ENCODE data around the gene NETO1.

NETO1 gene

GRCh38 chr18:72843743-72844142 lies 24.0 kb downstream of the NETO1 start:
- H3K4me1 ChIP-seq (ENCODE audit: insufficient read depth, insufficient read length): no peaks in the 10 kb centered on the region
- H3K4me3 ChIP-seq (ENCODE audit: insufficient read length, low read depth): no peak overlapping the region
- H3K27me3 ChIP-seq (ENCODE audit: insufficient read depth, insufficient read length): no peaks in the 10 kb centered on the region
- TF ChIP-seq SUZ12 (IDR thresholded peaks at IDR 0.05; ENCODE audit: extremely low read depth, insufficient read depth, insufficient read length): no peak
- TF ChIP-seq YY1 (IDR thresholded peaks at IDR 0.05; ENCODE audit: insufficient read depth, insufficient read length): no peak
- no peak for TF ChIP-seq ZNF274 (IDR thresholded peaks at IDR 0.05; ENCODE audit: low read depth, low read length)
- H3K9me3 ChIP-seq (ENCODE audit: insufficient read depth, low read length): no peaks in the 10 kb centered on the region
- H3K36me3 ChIP-seq (ENCODE audit: insufficient read depth, insufficient read length, low read length): no peaks in the 10 kb centered on the region
- no peak for DNase-seq (ENCODE audit: low read depth, low spot score)
- no peak overlapping the region for H3K9ac ChIP-seq (ENCODE audit: insufficient read length, low read depth)

- no peak for DNase-seq (ENCODE audit: low read depth, low spot score)
Measured at GRCh38 chr18:72840109-72840508, 27.7 kb downstream of the NETO1 start.

GRCh38 chr18:72834731-72835130 lies 33.1 kb downstream of the NETO1 start:
- no peak for DNase-seq (ENCODE audit: low read depth, low spot score)
- no peaks in the 10 kb centered on the region for H3K4me1 ChIP-seq (ENCODE audit: insufficient read depth, insufficient read length)
- no peak overlapping the region for H3K4me3 ChIP-seq (ENCODE audit: insufficient read length, low read depth)
- H3K9me3 ChIP-seq (ENCODE audit: insufficient read depth, low read length): no peaks in the 10 kb centered on the region
- no peaks in the 10 kb centered on the region for H3K36me3 ChIP-seq (ENCODE audit: insufficient read depth, insufficient read length, low read length)
- H3K27me3 ChIP-seq (ENCODE audit: insufficient read depth, insufficient read length): no peaks in the 10 kb centered on the region
- TF ChIP-seq ZNF274 (IDR thresholded peaks at IDR 0.05; ENCODE audit: low read depth, low read length) (no peak), YY1 (IDR thresholded peaks at IDR 0.05; ENCODE audit: insufficient read depth, insufficient read length) (no peak), SUZ12 (IDR thresholded peaks at IDR 0.05; ENCODE audit: extremely low read depth, insufficient read depth, insufficient read length) (no peak)
- H3K9ac ChIP-seq (ENCODE audit: insufficient read length, low read depth): no peak overlapping the region

More at GRCh38 chr18:72840109-72840508, 27.7 kb downstream of the NETO1 start:
- Histone ChIP-seq H3K4me3 (ENCODE audit: insufficient read length, low read depth) (no peak overlapping the region), H3K36me3 (ENCODE audit: insufficient read depth, insufficient read length, low read length) (no peaks in the 10 kb centered on the region), H3K9me3 (ENCODE audit: insufficient read depth, low read length) (no peaks in the 10 kb centered on the region), H3K27me3 (ENCODE audit: insufficient read depth, insufficient read length) (no peaks in the 10 kb centered on the region), H3K9ac (ENCODE audit: insufficient read length, low read depth) (no peak overlapping the region), H3K4me1 (ENCODE audit: insufficient read depth, insufficient read length) (no peaks in the 10 kb centered on the region)
- TF ChIP-seq SUZ12 (IDR thresholded peaks at IDR 0.05; ENCODE audit: extremely low read depth, insufficient read depth, insufficient read length) (no peak), YY1 (IDR thresholded peaks at IDR 0.05; ENCODE audit: insufficient read depth, insufficient read length) (no peak), ZNF274 (IDR thresholded peaks at IDR 0.05; ENCODE audit: low read depth, low read length) (no peak)

GRCh38 chr18:72833471-72833870 lies 34.3 kb downstream of the NETO1 start:
- H3K36me3 ChIP-seq (ENCODE audit: insufficient read depth, insufficient read length, low read length): no peaks in the 10 kb centered on the region
- H3K9ac ChIP-seq (ENCODE audit: insufficient read length, low read depth): no peak overlapping the region
- no peak for DNase-seq (ENCODE audit: low read depth, low spot score)
- no peaks in the 10 kb centered on the region for H3K4me1 ChIP-seq (ENCODE audit: insufficient read depth, insufficient read length)
- no peak overlapping the region for H3K4me3 ChIP-seq (ENCODE audit: insufficient read length, low read depth)
- no peak for TF ChIP-seq YY1 (IDR thresholded peaks at IDR 0.05; ENCODE audit: insufficient read depth, insufficient read length)
- no peak for TF ChIP-seq ZNF274 (IDR thresholded peaks at IDR 0.05; ENCODE audit: low read depth, low read length)
- TF ChIP-seq SUZ12 (IDR thresholded peaks at IDR 0.05; ENCODE audit: extremely low read depth, insufficient read depth, insufficient read length): no peak
- no peaks in the 10 kb centered on the region for H3K9me3 ChIP-seq (ENCODE audit: insufficient read depth, low read length)
- H3K27me3 ChIP-seq (ENCODE audit: insufficient read depth, insufficient read length): no peaks in the 10 kb centered on the region

GRCh38 chr18:72830109-72830508 lies 37.7 kb downstream of the NETO1 start:
- Histone ChIP-seq H3K36me3 (ENCODE audit: insufficient read depth, insufficient read length, low read length) (no peaks in the 10 kb centered on the region), H3K9me3 (ENCODE audit: insufficient read depth, low read length) (no peaks in the 10 kb centered on the region), H3K9ac (ENCODE audit: insufficient read length, low read depth) (no peak overlapping the region), H3K4me1 (ENCODE audit: insufficient read depth, insufficient read length) (no peaks in the 10 kb centered on the region), H3K27me3 (ENCODE audit: insufficient read depth, insufficient read length) (no peaks in the 10 kb centered on the region), H3K4me3 (ENCODE audit: insufficient read length, low read depth) (no peak overlapping the region)
- DNase-seq (ENCODE audit: low read depth, low spot score): no peak
- TF ChIP-seq YY1 (IDR thresholded peaks at IDR 0.05; ENCODE audit: insufficient read depth, insufficient read length) (no peak), SUZ12 (IDR thresholded peaks at IDR 0.05; ENCODE audit: extremely low read depth, insufficient read depth, insufficient read length) (no peak), ZNF274 (IDR thresholded peaks at IDR 0.05; ENCODE audit: low read depth, low read length) (no peak)

- H3K36me3 ChIP-seq (ENCODE audit: insufficient read depth, insufficient read length, low read length): no peaks in the 10 kb centered on the region
- TF ChIP-seq ZNF274 (IDR thresholded peaks at IDR 0.05; ENCODE audit: low read depth, low read length) (no peak), SUZ12 (IDR thresholded peaks at IDR 0.05; ENCODE audit: extremely low read depth, insufficient read depth, insufficient read length) (no peak), YY1 (IDR thresholded peaks at IDR 0.05; ENCODE audit: insufficient read depth, insufficient read length) (no peak)
- H3K9ac ChIP-seq (ENCODE audit: insufficient read length, low read depth): no peak overlapping the region
- H3K4me3 ChIP-seq (ENCODE audit: insufficient read length, low read depth): no peak overlapping the region
- no peak for DNase-seq (ENCODE audit: low read depth, low spot score)
- no peaks in the 10 kb centered on the region for H3K4me1 ChIP-seq (ENCODE audit: insufficient read depth, insufficient read length)
- no peaks in the 10 kb centered on the region for H3K27me3 ChIP-seq (ENCODE audit: insufficient read depth, insufficient read length)
- no peaks in the 10 kb centered on the region for H3K9me3 ChIP-seq (ENCODE audit: insufficient read depth, low read length)
Measured at GRCh38 chr18:72828601-72829000, 39.2 kb downstream of the NETO1 start.

- H3K4me3 ChIP-seq (ENCODE audit: insufficient read length, low read depth): no peak overlapping the region
- H3K36me3 ChIP-seq (ENCODE audit: insufficient read depth, insufficient read length, low read length): no peaks in the 10 kb centered on the region
- H3K9ac ChIP-seq (ENCODE audit: insufficient read length, low read depth): no peak overlapping the region
- DNase-seq (ENCODE audit: low read depth, low spot score): no peak
- no peaks in the 10 kb centered on the region for H3K4me1 ChIP-seq (ENCODE audit: insufficient read depth, insufficient read length)
- no peaks in the 10 kb centered on the region for H3K9me3 ChIP-seq (ENCODE audit: insufficient read depth, low read length)
- no peaks in the 10 kb centered on the region for H3K27me3 ChIP-seq (ENCODE audit: insufficient read depth, insufficient read length)
- TF ChIP-seq YY1 (IDR thresholded peaks at IDR 0.05; ENCODE audit: insufficient read depth, insufficient read length) (no peak), ZNF274 (IDR thresholded peaks at IDR 0.05; ENCODE audit: low read depth, low read length) (no peak), SUZ12 (IDR thresholded peaks at IDR 0.05; ENCODE audit: extremely low read depth, insufficient read depth, insufficient read length) (no peak)
Measured at GRCh38 chr18:72826736-72827135, 41.1 kb downstream of the NETO1 start.
